CD14-positive monocyte (primary cell): ENCODE results near the gene CDSN. TPM values are rescaled to one million over a fixed set of nuclear protein-coding genes. Genes with fewer than 3 reads are reported as not detected.

Experiments
- DNase-seq, 3 donors: peaks; one replicate each; pipeline ENCODE4 v3.0.0-alpha.2; 2011 to 2022
- H2AFZ ChIP-seq: 2 replicates; pipeline ENCODE4 v1.6.0; 2012; ENCODE audit warnings: mild to moderate bottlenecking, low read depth, low read length, inconsistent platforms; ENCODE audit not compliant: insufficient read depth, poor library complexity, severe bottlenecking
- H3K27ac ChIP-seq, 2 donors: 1 replicate in 1 of 2; 2 replicates in 1 of 2; pipeline ENCODE4 v1.5.1; 2012 to 2013; ENCODE audit warnings: low read length in 2 of 2, control low read depth in 1 of 2, inconsistent platforms in 1 of 2, low read depth in 1 of 2, mild to moderate bottlenecking in 1 of 2
- H3K27me3 ChIP-seq, 2 donors: one replicate each; pipeline versions ENCODE4 v1.6.0 to v1.6.1; 2011 to 2013; ENCODE audit warnings: low read length in 2 of 2; ENCODE audit not compliant: control insufficient read depth in 2 of 2, insufficient read depth in 2 of 2
- H3K36me3 ChIP-seq, 2 donors: replicated peaks in 1 of 2; 1 replicate in 1 of 2; 2 replicates in 1 of 2; pipeline versions ENCODE4 v1.5.1 to v1.6.1; 2012 to 2013; ENCODE audit warnings: low read length in 2 of 2, control low read depth in 1 of 2, inconsistent platforms in 1 of 2, mild to moderate bottlenecking in 1 of 2; ENCODE audit not compliant: insufficient read depth in 2 of 2, control insufficient read depth in 1 of 2
- H3K4me1 ChIP-seq, 2 donors: 1 replicate in 1 of 2; 2 replicates in 1 of 2; pipeline versions ENCODE4 v1.5.1 to v1.6.1; 2012 to 2013; ENCODE audit warnings: low read length in 2 of 2, control low read depth in 1 of 2, inconsistent platforms in 1 of 2, mild to moderate bottlenecking in 1 of 2, moderate library complexity in 1 of 2; ENCODE audit not compliant: insufficient read depth in 2 of 2, control insufficient read depth in 1 of 2
- H3K4me2 ChIP-seq: replicated peaks from 2 replicates; pipeline ENCODE3; 2012; ENCODE audit warnings: low read length, moderate library complexity, mild to moderate bottlenecking; ENCODE audit not compliant: poor library complexity, severe bottlenecking; ENCODE audit errors: extremely low read depth
- H3K4me3 ChIP-seq, 3 experiments: fragments of 200-600 bp in 1 of 3; sonication (generic) in 1 of 3; replicated peaks in 1 of 3; 1 replicate in 2 of 3; 2 replicates in 1 of 3; pipeline ENCODE4 v1.5.1; 2011 to 2013; ENCODE audit warnings: low read length in 3 of 3, mild to moderate bottlenecking in 3 of 3, control low read depth in 2 of 3, low read depth in 2 of 3, inconsistent platforms in 1 of 3, moderate library complexity in 1 of 3
- H3K79me2 ChIP-seq: 2 replicates; pipeline ENCODE4 v1.6.0; 2012; ENCODE audit warnings: mild to moderate bottlenecking, control low read depth, inconsistent platforms, low read length, moderate library complexity; ENCODE audit not compliant: insufficient read depth
- H3K9ac ChIP-seq: 2 replicates; pipeline ENCODE4 v1.6.0; 2017; ENCODE audit warnings: low read length, mild to moderate bottlenecking; ENCODE audit not compliant: insufficient read depth, poor library complexity, severe bottlenecking
- H3K9me3 ChIP-seq, 2 donors: replicated peaks in 1 of 2; 1 replicate in 1 of 2; 2 replicates in 1 of 2; pipeline versions ENCODE4 v1.5.1 to v1.6.1; 2012 to 2013; ENCODE audit warnings: low read length in 2 of 2, control low read depth in 1 of 2; ENCODE audit not compliant: control insufficient read depth in 1 of 2, insufficient read depth in 1 of 2
- H4K20me1 ChIP-seq: 2 replicates; pipeline ENCODE4 v1.6.0; 2012; ENCODE audit warnings: mild to moderate bottlenecking, low read length, control low read depth, moderate library complexity; ENCODE audit not compliant: insufficient read depth
- H3K27ac Mint-ChIP-seq, 7 donors: one replicate each; pipeline ENCODE4 v1.8.0; 2020; ENCODE audit warnings: mild to moderate bottlenecking in 7 of 7, mixed read lengths in 7 of 7, moderate library complexity in 6 of 7, inconsistent platforms in 2 of 7
- H3K27me3 Mint-ChIP-seq, 3 donors: one replicate each; pipeline ENCODE4 v1.8.0; 2021 to 2022; ENCODE audit warnings: low read depth in 3 of 3, mild to moderate bottlenecking in 3 of 3, mixed read lengths in 3 of 3, moderate library complexity in 3 of 3, inconsistent platforms in 1 of 3
- H3K36me3 Mint-ChIP-seq, 2 donors: one replicate each; pipeline ENCODE4 v1.8.0; 2020; ENCODE audit warnings: mixed read lengths in 2 of 2, inconsistent platforms in 1 of 2, mild to moderate bottlenecking in 1 of 2
- H3K4me1 Mint-ChIP-seq: one replicate; pipeline ENCODE4 v1.8.0; 2020; ENCODE audit warnings: mild to moderate bottlenecking, mixed read lengths
- H3K4me3 Mint-ChIP-seq, 2 donors: one replicate each; pipeline ENCODE4 v1.8.0; 2020; ENCODE audit warnings: mild to moderate bottlenecking in 2 of 2, mixed read lengths in 2 of 2, moderate library complexity in 1 of 2
- H3K9me3 Mint-ChIP-seq, 7 donors: one replicate each; pipeline ENCODE4 v1.8.0; 2020 to 2022; ENCODE audit warnings: mixed read lengths in 7 of 7, mild to moderate bottlenecking in 6 of 7, moderate library complexity in 6 of 7, inconsistent platforms in 2 of 7
- CTCF ChIP-seq: fragments of 200-600 bp; IDR thresholded peaks from one replicate; pipeline ENCODE4 v1.8.0; 2022; ENCODE audit warnings: antibody characterized with exemption, mild to moderate bottlenecking
- WGBS: methylation state at CpG from one replicate; pipeline ENCODE4 v1.1.5; 2013; ENCODE audit warnings: missing lambda C conversion rate; ENCODE audit not compliant: insufficient coverage; 5-methylcytosine and 5-hydroxymethylcytosine counted together
- intact Hi-C, 2 donors: fragments of 100-400 bp; cut with micrococcal nuclease; formaldehyde crosslinking; loops; one replicate each; pipeline versions ENCODE4 v1.15.0 to v1.15.1; 2023
- polyA plus RNA-seq, 3 donors: library from polyadenylated mRNA; depleted of rRNA in 1 of 3; unstranded in 2 of 3; stranded (reverse) in 1 of 3; fragments of 300-500 nt in 2 of 3; fragments of >200 nt in 1 of 3; fragmentation: Illumina TruSeq in 2 of 3; gene quantifications; 1 replicate in 2 of 3; 2 replicates in 1 of 3; pipeline ENCODE4 v1.2.3, GENCODE V29; 2012 to 2021

The CDSN gene
- polyA plus RNA-seq, 3 donors: not detected

GRCh38 chr6:31074401-31074800 lies 45.8 kb downstream of the CDSN start:
- Mint-ChIP-seq H3K27me3 (peaks cover 0 to 3% (median 0%) of the 10 kb centered on the region in 3 donors), H3K27ac (no peak overlapping the region), H3K36me3 (no peaks in the 10 kb centered on the region), H3K4me1 (peaks cover under 1% of the 10 kb centered on the region), H3K9me3 (no peaks in the 10 kb centered on the region), H3K4me3 (no peak overlapping the region)
- H3K27me3 ChIP-seq: no peaks in the 10 kb centered on the region
- no peak overlapping the region for H3K4me3 ChIP-seq
- TF ChIP-seq CTCF: no peak
- 93% methylated on average over 4 of the region's 4 CpGs for WGBS
- H3K9ac ChIP-seq: no peak overlapping the region
- no peaks in the 10 kb centered on the region for H4K20me1 ChIP-seq
- H3K4me2 ChIP-seq: no peak overlapping the region
- intact Hi-C loops: loop anchor here in 1 of 2 donors (10.0 kb wide), 1 partner anchor 600 kb away; no protein-coding TSS in a partner anchor
- DNase-seq: no peak
- no peaks in the 10 kb centered on the region for H3K79me2 ChIP-seq
- no peaks in the 10 kb centered on the region for H3K36me3 ChIP-seq
- H3K4me1 ChIP-seq: peaks cover under 1% of the 10 kb centered on the region in 2 donors
- H2AFZ ChIP-seq: no peak overlapping the region
- H3K9me3 ChIP-seq: no peaks in the 10 kb centered on the region
- H3K27ac ChIP-seq: no peak overlapping the region

- H3K36me3 ChIP-seq: no peaks in the 10 kb centered on the region
- H3K9me3 ChIP-seq: no peaks in the 10 kb centered on the region
- Mint-ChIP-seq H3K4me3 (no peak overlapping the region), H3K27ac (no peak overlapping the region), H3K4me1 (peaks cover 3% of the 10 kb centered on the region), H3K36me3 (no peaks in the 10 kb centered on the region), H3K9me3 (peaks cover 0 to 2% (median 0%) of the 10 kb centered on the region in 7 donors), H3K27me3 (peaks cover 0 to 4% (median 0%) of the 10 kb centered on the region in 3 donors)
- H3K9ac ChIP-seq: no peak overlapping the region
- no peak overlapping the region for H3K4me2 ChIP-seq
- H3K4me1 ChIP-seq: no peaks in the 10 kb centered on the region
- WGBS: 40% methylated on average over 2 of the region's 6 CpGs
- H3K27me3 ChIP-seq: no peaks in the 10 kb centered on the region
- H2AFZ ChIP-seq: no peak overlapping the region
- H4K20me1 ChIP-seq: no peaks in the 10 kb centered on the region
- no peak overlapping the region for H3K4me3 ChIP-seq
- intact Hi-C loops: loop anchor here in 1 of 2 donors (10.0 kb wide), 1 partner anchor 596 kb away; no protein-coding TSS in a partner anchor
- no peaks in the 10 kb centered on the region for H3K79me2 ChIP-seq
- no peak overlapping the region for H3K27ac ChIP-seq
- no peak for TF ChIP-seq CTCF
- DNase-seq: no peak
These were observed 49.5 kb downstream of the CDSN start for GRCh38 chr6:31070711-31071197.
